H9 (cell line): Measurements from ENCODE around the gene GNAI2. TPM values are rescaled to one million over a fixed set of nuclear protein-coding genes. Genes with fewer than 3 reads are reported as not detected.

ENCODE experiments used
- DNase-seq: peaks from one replicate; pipeline ENCODE4 v3.0.0-alpha.2; 2017
- H2AFZ ChIP-seq: one replicate; pipeline ENCODE4 v1.6.1; 2013; ENCODE audit warnings: mild to moderate bottlenecking, low read length, control low read depth, moderate library complexity
- H2AK5ac ChIP-seq: 2 replicates; pipeline ENCODE4 v1.6.1; 2013; ENCODE audit warnings: low read length, control low read depth, mixed read lengths; ENCODE audit not compliant: insufficient read length
- H2BK120ac ChIP-seq: one replicate; pipeline ENCODE4 v1.6.1; 2013; ENCODE audit warnings: low read depth, mild to moderate bottlenecking, low read length, control low read depth, inconsistent platforms; ENCODE audit not compliant: poor library complexity, severe bottlenecking
- H2BK12ac ChIP-seq: 2 replicates; pipeline ENCODE4 v1.6.1; 2013; ENCODE audit warnings: low read length, control low read depth, mixed read lengths, low read depth; ENCODE audit not compliant: insufficient read length
- H2BK15ac ChIP-seq: 2 replicates; pipeline ENCODE4 v1.6.1; 2013; ENCODE audit warnings: low read depth, low read length, control low read depth
- H2BK20ac ChIP-seq: one replicate; pipeline ENCODE4 v1.6.1; 2013; ENCODE audit warnings: low read depth, mild to moderate bottlenecking, low read length, control low read depth, inconsistent platforms; ENCODE audit not compliant: poor library complexity, severe bottlenecking
- H2BK5ac ChIP-seq: 2 replicates; pipeline ENCODE4 v1.6.1; 2013; ENCODE audit warnings: low read length, control low read depth, mixed read lengths; ENCODE audit not compliant: insufficient read length
- H3K14ac ChIP-seq: 2 replicates; pipeline ENCODE4 v1.6.1; 2013; ENCODE audit warnings: low read length, control low read depth; ENCODE audit not compliant: insufficient read depth
- H3K18ac ChIP-seq: 2 replicates; pipeline ENCODE4 v1.6.1; 2013; ENCODE audit warnings: low read depth, mild to moderate bottlenecking, mixed read lengths, low read length, control low read depth; ENCODE audit not compliant: insufficient read length
- H3K23ac ChIP-seq: 2 replicates; pipeline ENCODE4 v1.6.1; 2013; ENCODE audit warnings: low read length, control low read depth, mixed read lengths, low read depth; ENCODE audit not compliant: insufficient read length
- H3K23me2 ChIP-seq: 2 replicates; pipeline ENCODE4 v1.6.1; 2013; ENCODE audit warnings: low read depth, mild to moderate bottlenecking, mixed read lengths, low read length, control low read depth; ENCODE audit not compliant: insufficient read length, poor library complexity, severe bottlenecking
- H3K27ac ChIP-seq: 2 replicates; pipeline ENCODE4 v1.5.1; 2013; ENCODE audit warnings: low read length, control low read depth, mixed read lengths, low read depth; ENCODE audit not compliant: insufficient read length
- H3K27me3 ChIP-seq: 2 replicates; pipeline ENCODE4 v1.6.1; 2013; ENCODE audit warnings: low read length, control low read depth, inconsistent platforms; ENCODE audit not compliant: insufficient read depth
- H3K4ac ChIP-seq: 2 replicates; pipeline ENCODE4 v1.6.1; 2013; ENCODE audit warnings: low read depth, mild to moderate bottlenecking, control low read depth, inconsistent platforms, low read length, moderate library complexity
- H3K4me1 ChIP-seq: 2 replicates; pipeline ENCODE4 v1.6.1; 2013; ENCODE audit warnings: low read length, control low read depth, inconsistent platforms; ENCODE audit not compliant: insufficient read depth
- H3K4me2 ChIP-seq: 2 replicates; pipeline ENCODE4 v1.6.1; 2013; ENCODE audit warnings: low read length, control low read depth, mixed read lengths; ENCODE audit not compliant: insufficient read length, insufficient read depth
- H3K56ac ChIP-seq: 2 replicates; pipeline ENCODE4 v1.6.1; 2013; ENCODE audit warnings: low read depth, mild to moderate bottlenecking, mixed read lengths, low read length, control low read depth; ENCODE audit not compliant: insufficient read length
- H3K79me1 ChIP-seq: 2 replicates; pipeline ENCODE4 v1.6.1; 2013; ENCODE audit warnings: low read depth, mild to moderate bottlenecking, moderate library complexity, low read length, control low read depth, inconsistent platforms; ENCODE audit not compliant: insufficient read depth, poor library complexity, severe bottlenecking
- H3K79me2 ChIP-seq: 2 replicates; pipeline ENCODE4 v1.6.1; 2013; ENCODE audit warnings: low read length, control low read depth, inconsistent platforms; ENCODE audit not compliant: insufficient read depth
- H3K9ac ChIP-seq: 2 replicates; pipeline ENCODE4 v1.6.1; 2013; ENCODE audit warnings: low read length, control low read depth, mixed read lengths; ENCODE audit not compliant: insufficient read length; ENCODE audit errors: extremely low read depth
- H3K9me3 ChIP-seq: one replicate; pipeline ENCODE4 v1.6.1; 2013; ENCODE audit warnings: low read depth, low read length, inconsistent platforms; ENCODE audit not compliant: control insufficient read depth
- H3T11ph ChIP-seq: one replicate; pipeline ENCODE4 v1.6.1; 2013; ENCODE audit warnings: mild to moderate bottlenecking, low read length, control low read depth, inconsistent platforms
- H4K20me1 ChIP-seq: one replicate; pipeline ENCODE4 v1.6.1; 2013; ENCODE audit not compliant: control insufficient read depth, insufficient read length, insufficient read depth
- H4K5ac ChIP-seq: 2 replicates; pipeline ENCODE4 v1.6.1; 2013; ENCODE audit warnings: low read depth, mild to moderate bottlenecking, mixed read lengths, low read length, control low read depth; ENCODE audit not compliant: insufficient read length
- H4K8ac ChIP-seq: replicated peaks from 2 replicates; pipeline ENCODE4 v1.6.1; 2013; ENCODE audit warnings: low read length, control low read depth, mixed read lengths, low read depth; ENCODE audit not compliant: insufficient read length
- H4K91ac ChIP-seq: 2 replicates; pipeline ENCODE4 v1.6.1; 2013; ENCODE audit warnings: low read depth, mild to moderate bottlenecking, moderate library complexity, mixed read lengths, low read length, control low read depth; ENCODE audit not compliant: insufficient read length
- H3K27ac Mint-ChIP-seq, 3 experiments: 2 replicates in 2 of 3; 3 replicates in 1 of 3; pipeline ENCODE4 v1.8.0; 2020 to 2021; ENCODE audit warnings: mixed read lengths in 3 of 3, mild to moderate bottlenecking in 1 of 3, moderate library complexity in 1 of 3
- H3K27me3 Mint-ChIP-seq: 2 replicates; pipeline ENCODE4 v1.8.0; 2021; ENCODE audit warnings: low read depth, mild to moderate bottlenecking, moderate library complexity, mixed read lengths
- H3K36me3 Mint-ChIP-seq, 3 experiments: 2 replicates in 2 of 3; 3 replicates in 1 of 3; pipeline ENCODE4 v1.8.0; 2020 to 2021; ENCODE audit warnings: low read depth in 3 of 3, mixed read lengths in 3 of 3; ENCODE audit not compliant: insufficient read depth in 1 of 3
- H3K4me1 Mint-ChIP-seq, 2 experiments: 2 replicates each; pipeline ENCODE4 v1.8.0; 2020; ENCODE audit warnings: mixed read lengths in 2 of 2
- H3K4me3 Mint-ChIP-seq, 2 experiments: 2 replicates in 1 of 2; 3 replicates in 1 of 2; pipeline ENCODE4 v1.8.0; 2020 to 2021; ENCODE audit warnings: mild to moderate bottlenecking in 2 of 2, mixed read lengths in 2 of 2, moderate library complexity in 1 of 2
- H3K9me3 Mint-ChIP-seq, 2 experiments: 2 replicates in 1 of 2; 3 replicates in 1 of 2; pipeline ENCODE4 v1.8.0; 2020; ENCODE audit warnings: mild to moderate bottlenecking in 2 of 2, mixed read lengths in 2 of 2, moderate library complexity in 1 of 2
- WGBS: extraction: QIAGEN DNeasy Blood & Tissue Kit; methylation state at CpG from one replicate; pipeline ENCODE4 v1.1.7; 2013; ENCODE audit warnings: missing lambda C conversion rate, low lambda C conversion rate, mixed read lengths; ENCODE audit not compliant: insufficient read length; ENCODE audit errors: extremely low coverage; 5-methylcytosine and 5-hydroxymethylcytosine counted together
- total RNA-seq: library from RNA; stranded (reverse); gene quantifications from 2 replicates; pipeline ENCODE4 v1.2.1, GENCODE V29; 2021
- TF ChIP-seq, protein P1 (sequence below): fragments of 200-600 bp; sonication (generic); conservative IDR thresholded peaks from 3 replicates; pipeline ENCODE4 v1.8.0; 2021; ENCODE audit warnings: antibody characterized with exemption, mild to moderate bottlenecking

Gene GNAI2
- total RNA-seq, 1 experiment from 2014 or later, result 218 TPM

DNA sequence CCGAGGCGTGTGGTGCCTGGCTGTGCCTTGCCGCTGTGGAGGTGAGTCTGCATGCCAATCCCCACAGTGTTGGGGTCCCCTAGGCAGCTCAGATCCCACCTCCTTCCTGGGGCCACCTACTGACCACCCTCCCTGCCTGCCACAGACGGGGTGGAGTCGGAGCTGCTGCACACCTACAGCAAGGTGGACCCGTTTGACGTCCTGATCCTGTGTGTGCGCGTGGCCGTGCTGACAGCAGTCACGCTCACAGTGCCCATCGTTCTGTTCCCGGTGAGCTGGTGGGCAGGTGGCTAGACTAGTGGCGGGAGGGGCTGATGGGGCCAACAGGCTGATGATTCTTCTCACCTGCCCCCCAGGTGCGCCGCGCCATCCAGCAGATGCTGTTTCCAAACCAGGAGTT, 17.6 kb upstream of the GNAI2 start:
- Histone ChIP-seq H2BK12ac (no peak overlapping the region), H4K5ac (no peak overlapping the region), H2BK5ac (no peak overlapping the region), H3K4ac (no peak overlapping the region), H2AFZ (no peak overlapping the region), H3K4me1 (no peaks in the 10 kb centered on the region), H3K9ac (no peak overlapping the region), H3K27me3 (no peaks in the 10 kb centered on the region), H2BK20ac (no peak overlapping the region), H3K9me3 (no peaks in the 10 kb centered on the region), H3K56ac (no peak overlapping the region), H3K79me2 (no peaks in the 10 kb centered on the region), H4K8ac (no peak overlapping the region), H2AK5ac (no peak overlapping the region), H4K20me1 (no peaks in the 10 kb centered on the region), H3K14ac (no peak overlapping the region; the same call in 1 of the 2 replicates), H3K27ac (no peak overlapping the region), H4K91ac (no peak overlapping the region), H3T11ph (no peak overlapping the region), H2BK15ac (no peak overlapping the region), H3K23me2 (no peaks in the 10 kb centered on the region), H3K23ac (no peak overlapping the region), H2BK120ac (no peak overlapping the region), H3K18ac (no peak overlapping the region), H3K79me1 (no peaks in the 10 kb centered on the region), H3K4me2 (no peak overlapping the region)
- WGBS, result no CpG with 5 or more reads among the region's 17 CpGs
- no peak for DNase-seq
- TF ChIP-seq, protein P1, sequence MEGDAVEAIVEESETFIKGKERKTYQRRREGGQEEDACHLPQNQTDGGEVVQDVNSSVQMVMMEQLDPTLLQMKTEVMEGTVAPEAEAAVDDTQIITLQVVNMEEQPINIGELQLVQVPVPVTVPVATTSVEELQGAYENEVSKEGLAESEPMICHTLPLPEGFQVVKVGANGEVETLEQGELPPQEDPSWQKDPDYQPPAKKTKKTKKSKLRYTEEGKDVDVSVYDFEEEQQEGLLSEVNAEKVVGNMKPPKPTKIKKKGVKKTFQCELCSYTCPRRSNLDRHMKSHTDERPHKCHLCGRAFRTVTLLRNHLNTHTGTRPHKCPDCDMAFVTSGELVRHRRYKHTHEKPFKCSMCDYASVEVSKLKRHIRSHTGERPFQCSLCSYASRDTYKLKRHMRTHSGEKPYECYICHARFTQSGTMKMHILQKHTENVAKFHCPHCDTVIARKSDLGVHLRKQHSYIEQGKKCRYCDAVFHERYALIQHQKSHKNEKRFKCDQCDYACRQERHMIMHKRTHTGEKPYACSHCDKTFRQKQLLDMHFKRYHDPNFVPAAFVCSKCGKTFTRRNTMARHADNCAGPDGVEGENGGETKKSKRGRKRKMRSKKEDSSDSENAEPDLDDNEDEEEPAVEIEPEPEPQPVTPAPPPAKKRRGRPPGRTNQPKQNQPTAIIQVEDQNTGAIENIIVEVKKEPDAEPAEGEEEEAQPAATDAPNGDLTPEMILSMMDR, result no peak
- no peak overlapping the region for H3K27ac Mint-ChIP-seq
- no peak overlapping the region for H3K4me3 Mint-ChIP-seq
- H3K36me3 Mint-ChIP-seq, result no peaks in the 10 kb centered on the region
- no peaks in the 10 kb centered on the region for H3K4me1 Mint-ChIP-seq
- H3K9me3 Mint-ChIP-seq, result no peaks in the 10 kb centered on the region
- peaks cover 7% of the 10 kb centered on the region for H3K27me3 Mint-ChIP-seq
